Embryonic facial prominence (tissue), 1 donor: ENCODE measurements around the gene MEF2A.

Source experiments
- DNase-seq: peaks from one replicate; pipeline ENCODE4 v3.0.0-alpha.2; 2016; ENCODE audit errors: extremely low spot score

MEF2A gene

DNA sequence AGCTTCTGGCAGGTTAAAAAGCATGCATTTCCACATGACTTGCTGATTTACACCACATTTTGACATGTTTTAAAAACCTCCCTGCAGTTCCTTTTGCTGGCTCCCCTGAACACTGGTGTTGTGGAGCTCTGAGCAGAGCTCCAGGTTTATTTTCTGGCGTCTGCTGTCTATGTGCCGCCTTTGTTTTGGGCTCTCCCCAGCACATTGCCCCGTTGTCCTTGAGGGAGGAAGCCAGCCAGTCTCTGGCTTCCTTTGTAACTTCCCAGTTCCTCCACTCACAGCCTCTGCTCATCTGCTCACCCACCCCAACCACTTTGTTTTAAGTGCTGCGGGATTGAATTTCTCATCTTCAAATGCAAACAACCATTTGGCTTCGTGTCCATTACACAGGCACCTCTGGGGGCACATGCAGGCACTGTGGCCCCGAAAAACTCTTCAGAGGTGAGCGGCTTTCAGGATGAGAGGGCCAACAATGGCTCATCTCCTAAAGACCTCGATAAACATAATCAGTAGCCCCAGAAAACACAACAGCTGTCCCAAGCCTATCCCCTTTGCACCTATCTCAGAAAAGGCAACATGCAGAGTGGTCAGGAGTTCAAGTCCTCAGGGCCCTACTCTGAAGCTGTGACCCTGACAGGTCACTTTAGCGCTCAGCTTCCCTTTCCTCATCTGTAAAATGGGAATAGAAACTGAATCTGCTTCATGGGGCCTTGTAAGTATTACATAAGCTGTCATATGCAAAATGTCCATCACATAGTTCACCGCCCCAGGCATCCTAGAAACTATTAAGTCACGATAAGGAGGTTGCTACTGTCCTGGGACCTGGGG lies 1.3 kb upstream of the MEF2A start:
- DNase-seq = peak; percentile 33

DNA sequence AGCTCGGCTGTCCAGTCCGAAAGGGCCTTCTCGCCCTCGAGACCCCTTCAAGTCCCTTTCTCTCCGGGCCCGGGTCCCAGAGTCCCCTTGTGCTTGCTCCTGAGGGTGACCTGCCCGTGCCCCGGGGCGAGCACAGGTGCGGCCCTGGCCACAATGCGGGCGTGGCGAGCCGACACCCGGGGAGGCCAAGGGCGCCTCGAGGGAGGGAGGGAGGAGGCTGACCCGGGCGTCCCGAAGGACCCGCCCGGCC lies 810 bp upstream of the MEF2A start:
- no peak for DNase-seq

DNA sequence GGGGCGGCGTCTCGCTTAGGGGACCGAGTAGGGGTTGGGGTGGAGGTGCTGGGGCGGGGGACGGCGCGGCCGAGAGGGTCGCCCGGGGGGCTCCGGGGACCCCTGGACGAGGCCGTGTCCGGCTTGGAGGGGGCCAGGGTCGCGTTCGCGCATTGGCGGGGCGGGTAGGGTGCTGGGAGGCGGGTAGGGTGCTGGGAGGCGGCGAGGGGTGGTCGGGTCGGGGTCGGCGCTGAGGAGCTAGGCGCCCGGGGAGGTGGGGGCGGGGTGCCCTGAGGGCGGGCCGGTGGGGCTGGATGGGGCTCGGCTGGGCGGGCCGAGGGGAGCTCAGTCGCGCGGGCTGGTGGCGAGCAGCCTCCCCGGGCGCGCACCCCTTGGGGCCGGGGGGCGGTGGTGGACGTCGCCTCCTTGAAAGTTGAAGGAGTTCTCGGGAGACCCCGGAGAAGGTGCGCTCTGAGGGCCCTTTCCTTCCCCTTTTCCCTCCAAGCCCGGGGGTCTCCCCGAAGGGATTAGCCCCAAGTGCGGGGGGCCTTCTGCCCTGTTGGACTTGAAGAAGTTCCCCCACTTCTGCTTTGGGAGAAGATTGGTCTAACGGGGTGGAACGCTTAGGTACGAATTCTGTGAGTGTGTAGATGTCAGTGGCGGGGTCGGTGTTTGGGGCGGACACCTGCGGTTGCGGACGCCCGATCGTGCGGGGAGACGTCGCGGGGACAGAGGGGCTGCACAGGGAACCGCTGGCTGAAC lies 543 bp downstream of the MEF2A start:
- no peak for DNase-seq

DNA sequence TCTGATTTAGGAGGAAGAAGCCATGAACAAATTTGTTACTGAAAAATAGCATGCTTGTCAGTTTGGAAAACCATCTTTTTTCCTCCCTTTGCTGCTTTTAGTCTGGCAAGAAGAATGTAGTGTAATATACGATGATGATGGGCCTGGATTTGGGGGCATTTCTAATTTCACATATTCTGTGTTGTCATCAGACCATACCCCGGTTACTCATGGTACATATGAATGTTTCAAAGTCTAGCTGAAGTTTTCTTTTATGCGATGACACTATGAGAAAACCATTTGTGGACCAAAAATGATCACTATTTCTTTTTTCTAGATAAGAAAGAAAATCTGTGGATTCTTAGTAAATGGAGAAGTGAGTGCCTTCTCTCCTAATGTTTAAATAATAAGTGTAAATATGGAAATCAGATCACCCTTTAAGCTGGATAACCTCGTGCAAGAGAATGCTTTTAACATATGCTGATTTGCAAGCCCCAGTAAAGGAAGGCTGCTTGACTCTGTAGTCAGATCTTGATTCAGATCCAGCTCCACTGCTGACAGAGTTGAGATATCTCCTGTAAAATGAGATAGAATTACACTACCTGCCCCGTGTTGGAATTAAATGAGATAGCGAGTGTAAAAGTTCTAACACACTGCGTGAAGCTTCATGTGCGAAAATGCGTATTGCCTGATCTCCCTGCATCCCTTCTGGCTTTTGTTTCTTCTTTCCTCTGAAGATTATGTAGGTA lies 3.0 kb downstream of the MEF2A start:
- no peak for DNase-seq

DNA sequence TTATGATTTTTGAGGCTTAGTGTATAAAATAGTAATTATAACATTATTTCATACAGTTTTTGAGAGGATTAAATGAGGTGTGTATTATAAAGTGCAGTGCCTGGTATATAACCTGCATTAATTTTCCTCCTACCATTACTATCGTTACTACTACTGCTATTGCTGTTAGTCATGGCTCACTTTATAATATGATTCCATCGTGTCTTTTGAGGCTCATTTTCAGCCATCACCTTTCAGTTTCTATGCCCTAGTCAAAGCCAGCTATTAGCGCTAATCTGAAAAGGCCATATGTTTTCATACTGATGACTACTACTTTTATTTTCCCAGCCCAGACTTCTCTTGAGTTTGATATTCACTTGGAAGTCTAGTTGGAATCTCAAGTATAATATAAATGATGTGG lies 5.5 kb downstream of the MEF2A start:
- DNase-seq = no peak

DNA sequence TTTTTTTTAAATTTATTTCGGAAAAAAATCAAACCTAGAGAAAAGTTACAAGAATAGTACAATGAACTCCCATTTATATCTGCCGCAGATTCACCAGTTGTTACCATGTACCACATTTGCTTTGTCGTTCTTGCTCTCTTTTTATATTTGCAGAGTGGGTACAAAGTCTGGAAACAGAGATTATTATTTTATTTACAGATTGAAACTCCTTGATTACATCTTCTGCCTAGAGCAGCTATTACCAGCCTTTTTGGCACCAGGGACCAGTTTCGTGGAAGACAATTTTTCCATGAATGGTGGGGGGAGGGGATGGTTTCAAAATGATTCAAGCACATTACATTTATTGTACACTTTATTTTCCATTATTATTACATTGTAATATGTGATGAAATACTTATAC lies 8.3 kb downstream of the MEF2A start:
- no peak for DNase-seq

DNA sequence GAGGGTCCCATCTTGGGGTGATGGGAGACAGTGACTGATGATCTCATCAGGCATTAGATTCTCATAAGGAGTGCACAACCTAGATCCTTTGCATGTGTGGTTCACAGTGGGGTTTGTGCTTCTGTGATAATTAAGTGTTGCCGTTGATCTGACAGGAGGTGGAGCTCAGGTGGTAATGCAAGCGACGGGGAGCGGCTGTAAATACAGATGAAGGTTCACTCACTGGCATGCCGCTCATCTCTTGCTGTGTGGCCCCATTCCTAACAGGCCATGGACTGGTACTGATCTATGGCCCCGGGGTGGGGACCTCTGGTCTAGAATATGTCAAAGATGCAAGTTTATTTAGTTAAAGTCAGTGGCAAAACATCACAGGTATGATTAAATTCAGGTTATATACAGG lies 8.7 kb downstream of the MEF2A start:
- no peak for DNase-seq

DNA sequence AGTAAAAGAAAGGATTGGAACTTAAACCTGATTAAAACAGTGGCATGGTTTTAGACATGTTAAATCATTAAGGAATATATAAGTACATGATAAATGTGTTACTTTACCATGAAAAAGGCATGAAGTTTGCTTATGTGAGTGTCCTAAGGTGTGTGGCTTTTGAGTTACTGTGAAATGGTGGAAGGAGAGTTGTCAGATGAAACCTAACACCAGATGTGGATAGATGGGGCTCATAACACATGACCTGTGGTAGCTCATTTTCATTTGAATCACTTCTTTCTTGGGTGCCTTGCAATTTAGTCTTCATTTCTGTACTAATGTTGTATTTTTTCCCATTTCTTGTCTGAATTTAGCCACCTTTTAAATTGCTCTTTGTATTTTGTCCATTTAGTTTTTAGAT lies 13.0 kb downstream of the MEF2A start:
- DNase-seq = no peak

DNA sequence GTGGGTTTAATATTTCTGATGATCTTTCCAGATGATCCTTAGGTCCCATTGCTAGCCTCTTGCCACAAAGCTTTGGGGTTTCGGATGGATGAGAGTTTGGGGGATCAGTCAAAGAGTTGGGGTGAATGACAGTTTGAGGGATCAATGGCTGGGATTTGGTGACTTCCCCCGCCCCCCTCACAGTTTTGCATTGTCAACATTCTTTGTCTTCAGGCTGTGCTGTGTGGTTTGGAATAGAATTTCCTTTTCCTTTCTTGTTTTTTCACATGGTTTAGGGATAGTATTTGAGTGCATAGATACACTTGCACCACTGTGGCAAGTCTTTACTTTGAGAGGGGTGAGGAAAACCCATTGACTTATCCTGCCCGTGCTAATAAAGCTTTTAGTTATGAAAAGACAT lies 14.3 kb downstream of the MEF2A start:
- DNase-seq = no peak

DNA sequence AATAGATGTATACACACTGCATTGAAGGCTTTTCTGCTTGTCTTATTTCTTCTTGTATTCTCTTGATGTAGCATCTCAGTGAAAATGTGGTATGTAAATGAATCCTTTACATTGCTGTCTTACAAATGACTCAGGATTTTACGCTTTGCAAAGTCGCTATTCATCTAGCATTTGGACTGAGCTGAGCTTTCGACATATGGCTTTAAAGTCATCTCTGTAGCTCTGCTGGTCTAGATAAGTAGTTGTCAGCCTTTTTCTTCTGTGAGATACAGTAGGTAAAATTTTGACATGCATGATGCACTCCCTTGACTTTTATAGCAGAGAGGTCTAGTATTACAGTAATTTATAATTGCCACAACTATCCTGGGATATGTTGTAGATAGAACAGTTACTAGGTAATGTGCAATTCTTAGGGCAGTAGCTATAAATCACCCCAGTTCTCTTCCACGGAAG lies 16.8 kb downstream of the MEF2A start:
- DNase-seq = no peak

DNA sequence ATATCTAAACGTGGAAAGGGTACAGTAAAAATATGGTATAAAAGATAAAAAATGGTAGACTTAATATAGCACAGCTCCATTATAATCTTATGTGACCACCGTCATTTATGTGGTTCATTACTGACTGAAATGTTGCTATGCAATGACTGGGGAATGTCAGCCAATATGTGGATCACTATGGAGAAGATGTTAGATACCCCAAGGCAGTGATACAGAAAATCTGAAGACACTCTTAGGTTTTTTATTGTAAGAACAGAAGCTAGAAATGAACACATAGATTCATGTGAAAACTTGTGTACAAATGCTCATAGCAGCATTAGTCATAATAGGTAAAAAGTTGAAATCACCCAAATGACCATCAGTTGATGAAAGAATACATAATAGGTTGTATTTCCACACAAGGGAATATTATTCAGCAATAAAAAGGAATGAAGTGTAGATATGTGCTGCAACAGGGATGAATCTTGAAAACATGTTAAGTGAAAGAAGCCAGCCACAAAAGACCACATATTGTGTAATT lies 18.4 kb downstream of the MEF2A start:
- no peak for DNase-seq

DNA sequence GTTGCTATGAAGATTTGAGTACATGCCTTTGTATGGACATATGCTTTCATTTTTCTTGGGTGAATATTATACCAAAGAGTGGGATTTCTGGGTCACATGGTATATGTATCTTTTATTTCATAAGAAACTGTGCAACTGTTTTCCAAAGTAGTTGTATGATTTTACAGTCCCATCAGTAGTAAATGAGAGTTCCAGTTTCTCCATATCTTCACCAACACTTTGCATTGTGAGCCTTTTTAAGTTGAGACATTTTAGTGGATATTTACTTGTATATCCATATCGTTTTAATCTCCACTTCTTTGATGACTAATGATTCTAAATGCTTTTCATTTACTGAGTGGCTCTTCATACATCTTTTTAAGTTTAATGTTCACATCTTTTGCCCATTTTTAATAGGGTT lies 20.3 kb downstream of the MEF2A start:
- DNase-seq = no peak

DNA sequence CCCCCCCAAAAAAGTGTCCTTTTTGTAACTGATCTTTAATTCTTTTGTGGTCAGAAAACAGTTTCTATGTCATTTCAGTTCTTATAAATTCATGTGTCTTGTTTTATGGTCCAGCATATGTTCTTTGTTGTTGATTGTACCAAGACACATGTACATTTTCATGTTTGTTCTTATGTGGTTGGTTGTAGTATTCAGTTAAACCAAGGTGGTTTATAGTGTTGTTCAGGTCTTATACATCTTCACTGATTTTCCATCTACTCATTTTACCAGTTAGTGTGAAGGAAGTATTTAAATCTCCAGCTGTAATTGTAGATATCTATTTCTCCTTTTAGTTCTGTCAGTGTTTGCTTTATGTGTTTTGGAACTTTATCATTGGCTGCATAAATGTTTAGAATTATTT lies 24.0 kb downstream of the MEF2A start:
- DNase-seq = no peak

DNA sequence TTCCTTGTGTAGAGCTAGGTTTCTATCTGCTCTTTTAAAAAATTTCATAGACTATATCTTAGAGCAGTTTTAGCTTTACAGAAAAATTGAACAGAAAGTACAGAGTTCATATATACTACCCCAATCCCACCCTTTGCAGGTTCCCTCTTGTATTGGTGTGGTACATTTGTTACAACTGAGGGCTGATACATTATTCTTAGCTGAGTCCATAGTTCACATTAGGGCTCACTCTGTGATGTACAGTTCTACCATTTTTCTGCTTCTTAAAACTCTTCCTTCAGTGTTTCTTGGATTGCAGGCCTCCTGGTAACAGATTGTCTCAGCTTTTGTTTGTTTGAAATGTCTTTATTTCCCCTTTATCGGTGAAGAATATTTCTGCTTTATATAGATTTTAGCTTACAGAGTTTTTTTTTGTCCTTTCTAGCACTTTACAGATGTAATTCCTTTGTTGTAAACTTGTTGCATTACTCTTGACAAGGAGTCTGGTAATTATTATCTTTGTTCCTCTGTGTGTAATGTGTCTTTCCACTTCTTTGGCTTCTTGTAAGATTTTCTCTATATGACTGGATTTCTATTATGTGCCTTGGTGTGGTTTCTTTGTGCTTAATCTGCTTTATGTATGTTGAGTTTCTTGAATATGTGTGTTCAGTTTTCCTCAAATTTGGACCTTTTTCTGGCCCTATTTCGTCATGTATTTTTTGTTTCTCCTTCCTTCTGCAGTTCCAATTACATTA lies 25.3 kb downstream of the MEF2A start:
- no peak for DNase-seq

DNA sequence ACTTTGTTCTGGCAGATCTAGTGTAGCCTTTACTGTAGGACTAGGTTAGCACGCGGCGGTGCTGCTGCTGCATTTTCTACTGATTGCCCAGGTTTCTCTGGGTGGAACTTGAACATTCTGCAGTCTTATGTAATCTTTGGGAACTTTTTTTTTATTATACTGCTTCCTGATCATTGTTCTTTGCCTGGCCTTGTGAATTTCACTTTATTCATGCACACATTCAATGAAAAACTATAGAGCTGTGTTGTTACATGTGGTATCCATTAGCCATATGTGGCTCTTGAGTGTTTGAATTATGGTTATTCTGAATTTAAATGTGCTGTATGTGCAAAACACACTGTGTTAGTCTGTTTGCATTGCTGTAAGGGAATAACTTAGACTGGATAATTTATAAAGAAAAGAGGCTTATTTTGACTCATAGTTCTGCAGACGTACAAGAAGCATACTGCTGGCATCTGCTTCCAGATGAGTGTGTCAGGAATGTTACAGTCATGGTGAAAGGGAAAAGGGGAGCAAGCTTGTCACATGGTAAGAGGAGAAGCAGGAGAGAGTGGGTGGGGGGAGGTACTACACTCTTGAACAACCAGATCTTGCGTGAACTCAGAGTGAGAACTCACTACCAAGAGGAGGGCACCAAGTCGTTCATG lies 26.5 kb downstream of the MEF2A start:
- no peak for DNase-seq

DNA sequence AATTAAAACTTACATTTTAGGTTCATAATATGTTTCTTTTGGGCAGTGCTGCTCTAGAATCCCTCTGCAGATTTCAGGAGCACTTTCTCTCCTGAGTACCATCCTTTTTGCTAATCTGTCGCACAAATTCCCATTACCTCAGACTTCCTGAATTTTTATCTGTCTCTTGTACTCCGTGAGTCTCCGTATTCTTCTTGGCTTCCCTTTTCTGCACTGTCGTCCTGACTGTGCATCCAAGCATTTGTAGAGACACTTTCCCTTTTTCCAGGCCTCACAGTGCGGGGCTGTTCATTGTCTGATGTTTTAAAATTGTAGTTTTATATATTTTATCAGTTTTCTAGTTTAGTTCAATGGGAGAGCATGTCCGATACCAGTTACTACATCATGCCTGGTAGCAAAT lies 27.3 kb downstream of the MEF2A start:
- no peak for DNase-seq

DNA sequence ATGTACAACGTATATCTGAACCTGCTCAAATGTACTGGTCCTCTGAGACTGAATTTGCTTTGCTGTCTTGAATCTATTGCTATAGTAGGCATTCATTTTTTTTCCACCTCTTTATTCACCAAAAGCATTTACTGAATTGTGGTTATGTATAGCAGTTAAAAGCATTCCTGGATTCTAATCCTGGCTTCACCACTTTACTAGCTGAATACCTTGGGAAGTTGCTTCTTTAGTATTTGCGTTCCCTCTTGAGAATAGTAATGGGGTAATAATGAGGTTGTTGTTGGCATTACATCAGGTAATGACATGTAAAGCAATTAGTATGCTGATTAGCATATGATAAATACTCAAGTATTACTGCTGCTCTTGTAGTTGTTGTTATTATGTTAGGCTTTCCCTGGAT lies 29.1 kb downstream of the MEF2A start:
- no peak for DNase-seq

DNA sequence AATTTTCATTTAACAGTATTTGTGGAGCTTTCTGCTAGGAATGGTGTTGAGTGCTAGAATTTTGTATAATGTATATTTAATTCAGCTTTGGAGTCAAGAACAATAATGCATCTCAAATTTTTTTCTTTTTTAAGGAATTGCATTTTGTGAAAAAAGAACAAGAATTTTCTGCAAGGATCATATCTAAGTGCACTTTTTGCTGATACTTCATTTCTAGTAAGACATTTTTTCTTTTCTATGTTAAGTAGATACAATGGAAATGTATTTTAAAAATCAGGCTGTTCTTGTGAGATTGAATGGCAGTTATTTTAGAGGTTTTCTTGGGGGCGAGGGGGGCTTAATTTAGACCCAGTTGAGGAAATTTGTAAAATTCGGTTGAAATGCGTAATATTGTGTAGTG lies 32.5 kb downstream of the MEF2A start:
- DNase-seq = no peak

DNA sequence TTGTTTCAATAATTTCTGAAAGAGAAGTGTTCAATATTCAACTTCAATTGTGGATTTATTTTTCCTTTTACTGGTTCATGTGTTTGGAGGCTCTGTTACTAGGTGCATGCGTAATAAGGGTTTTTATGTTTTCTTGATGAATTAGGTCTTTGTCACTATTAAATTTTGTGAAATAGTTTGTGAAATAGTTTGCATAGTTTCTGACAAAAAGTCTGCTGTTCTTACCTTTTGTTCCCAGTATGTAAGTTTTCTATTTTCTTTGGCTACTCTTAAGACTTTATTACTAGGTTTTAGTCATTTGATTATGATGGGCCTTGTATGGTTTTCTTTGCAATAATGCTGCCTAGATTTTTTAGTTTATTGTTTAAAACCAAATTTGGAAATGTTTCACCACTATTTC lies 38.0 kb downstream of the MEF2A start:
- DNase-seq = no peak

DNA sequence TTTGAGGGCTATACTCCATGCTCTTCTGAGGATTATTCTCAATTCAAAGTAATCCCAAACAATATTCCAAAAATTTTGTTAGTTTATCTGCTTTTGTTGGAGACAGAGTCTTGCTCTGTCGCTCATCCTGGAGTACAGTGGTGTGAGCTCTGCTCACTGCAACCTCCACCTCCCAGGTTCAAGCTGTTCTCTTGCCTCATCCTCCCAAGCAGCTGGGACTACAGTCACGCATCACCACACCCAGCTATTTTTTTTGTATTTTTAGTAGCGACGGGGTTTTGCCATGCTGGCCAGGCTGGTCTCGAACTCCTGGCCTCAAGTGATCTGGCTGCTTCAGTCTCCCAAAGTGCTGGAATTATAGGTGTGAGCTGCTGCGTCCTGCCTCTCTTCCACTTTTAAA lies 39.1 kb downstream of the MEF2A start:
- no peak for DNase-seq

DNA sequence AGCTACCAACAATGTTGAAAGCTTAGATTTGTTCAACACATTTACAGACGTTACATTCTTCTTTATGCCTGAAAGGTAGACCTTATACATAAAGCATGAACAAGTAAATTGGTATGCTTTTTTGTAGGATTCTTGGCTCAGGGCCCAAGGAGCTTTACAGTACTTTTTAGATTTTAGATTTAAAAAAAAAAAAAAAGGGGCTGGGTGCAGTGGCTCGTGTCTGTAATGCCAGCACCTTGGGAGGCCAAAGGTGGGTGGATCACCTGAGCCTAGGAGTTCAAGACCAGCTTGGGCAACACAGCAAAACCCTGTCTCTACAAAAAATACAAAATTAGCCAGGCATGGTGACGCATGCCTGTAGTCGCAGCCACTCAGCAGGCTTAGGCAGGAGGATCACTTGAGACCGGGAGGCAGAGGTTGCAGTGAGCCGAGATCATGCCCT lies 39.7 kb downstream of the MEF2A start:
- DNase-seq = no peak
